Measurements from ENCODE around the gene CD68.

The CD68 gene

GRCh38 chr17:7548585-7549400, 30.6 kb upstream of the CD68 start, which contains the start of gene TNFSF12:
Gene TNFSF12 (plus strand): TSS chr17:7549058. CDS start chr17:7549154, 96 bp downstream.
- TF ChIP-seq EZH2 (optimal IDR thresholded peaks at IDR 0.05; ENCODE audit: low read depth, low read length), result no peak
- no peak for TF ChIP-seq CTCF (IDR thresholded peaks at IDR 0.05; ENCODE audit: low read length)
- no peak for TF ChIP-seq EZH2phosphoT487 (IDR thresholded peaks at IDR 0.05; ENCODE audit: low read length)
- Histone ChIP-seq H4K20me1 (ENCODE audit: insufficient read depth, low read length) (no peaks in the 10 kb centered on the region), H3K36me3 (replicated peaks; ENCODE audit: insufficient read depth, low read length) (no peaks in the 10 kb centered on the region), H2AFZ (ENCODE audit: low read length) (0 out of 2 replicates have a peak within 1 kb of the TSS, but pooled peaks have one; percentile 34), H3K79me2 (ENCODE audit: low read length) (no peaks in the 10 kb centered on the region), H3K4me2 (ENCODE audit: low read depth, low read length) (peak within 1 kb of the TSS; percentile 57; the same call in 1 of the 2 replicates), H3F3A (ENCODE audit: insufficient read depth, low read length) (peaks cover 18% of the 10 kb centered on the region), H3K27ac (ENCODE audit: low read length) (no peak within 1 kb of the TSS), H3K4me1 (ENCODE audit: low read length) (peaks cover 16% of the 10 kb centered on the region), H3K9me2 (replicated peaks; ENCODE audit: insufficient read depth, low read length) (no peaks in the 10 kb centered on the region), H3K27me3 (replicated peaks; ENCODE audit: insufficient read depth, low read length) (peaks cover 7% of the 10 kb centered on the region), H3K9me3 (replicated peaks; ENCODE audit: insufficient read depth, low read length) (no peaks in the 10 kb centered on the region), H3K9ac (ENCODE audit: low read length) (no peak within 1 kb of the TSS), H3K4me3 (ENCODE audit: low read length) (peak within 1 kb of the TSS; percentile 35)
- DNase-seq, result no peak

GRCh38 chr17:7549401-7550055, 29.9 kb upstream of the CD68 start:
- Histone ChIP-seq H3K36me3 (replicated peaks; ENCODE audit: insufficient read depth, low read length) (no peaks in the 10 kb centered on the region), H3K4me3 (ENCODE audit: low read length) (no peak overlapping the region), H4K20me1 (ENCODE audit: insufficient read depth, low read length) (no peaks in the 10 kb centered on the region), H3K9me2 (replicated peaks; ENCODE audit: insufficient read depth, low read length) (no peaks in the 10 kb centered on the region), H3K79me2 (ENCODE audit: low read length) (no peaks in the 10 kb centered on the region), H3K9me3 (replicated peaks; ENCODE audit: insufficient read depth, low read length) (no peaks in the 10 kb centered on the region), H3K27me3 (replicated peaks; ENCODE audit: insufficient read depth, low read length) (peaks cover 7% of the 10 kb centered on the region), H3K27ac (ENCODE audit: low read length) (no peak overlapping the region), H3K4me2 (ENCODE audit: low read depth, low read length) (no peak overlapping the region), H3K9ac (ENCODE audit: low read length) (no peak overlapping the region), H3K4me1 (ENCODE audit: low read length) (peaks cover 18% of the 10 kb centered on the region), H2AFZ (ENCODE audit: low read length) (no peak overlapping the region), H3F3A (ENCODE audit: insufficient read depth, low read length) (peaks cover 18% of the 10 kb centered on the region)
- no peak for TF ChIP-seq CTCF (IDR thresholded peaks at IDR 0.05; ENCODE audit: low read length)
- no peak for TF ChIP-seq EZH2phosphoT487 (IDR thresholded peaks at IDR 0.05; ENCODE audit: low read length)
- no peak for DNase-seq

GRCh38 chr17:7550344-7550743, 29.1 kb upstream of the CD68 start:
- no peaks in the 10 kb centered on the region for H3K36me3 ChIP-seq (replicated peaks; ENCODE audit: insufficient read depth, low read length)
- no peak overlapping the region for H3K4me2 ChIP-seq (ENCODE audit: low read depth, low read length)
- H2AFZ ChIP-seq (ENCODE audit: low read length), result no peak overlapping the region
- H3K27ac ChIP-seq (ENCODE audit: low read length), result no peak overlapping the region
- H3K9me2 ChIP-seq (replicated peaks; ENCODE audit: insufficient read depth, low read length), result no peaks in the 10 kb centered on the region
- no peak overlapping the region for H3K9ac ChIP-seq (ENCODE audit: low read length)
- no peaks in the 10 kb centered on the region for H3K79me2 ChIP-seq (ENCODE audit: low read length)
- H3F3A ChIP-seq (ENCODE audit: insufficient read depth, low read length), result peaks cover 18% of the 10 kb centered on the region
- no peaks in the 10 kb centered on the region for H4K20me1 ChIP-seq (ENCODE audit: insufficient read depth, low read length)
- H3K4me3 ChIP-seq (ENCODE audit: low read length), result no peak overlapping the region
- TF ChIP-seq CTCF (IDR thresholded peaks at IDR 0.05; ENCODE audit: low read length) (no peak), EZH2phosphoT487 (IDR thresholded peaks at IDR 0.05; ENCODE audit: low read length) (no peak), EZH2 (optimal IDR thresholded peaks at IDR 0.05; ENCODE audit: low read depth, low read length) (no peak)
- peaks cover 18% of the 10 kb centered on the region for H3K4me1 ChIP-seq (ENCODE audit: low read length)
- H3K27me3 ChIP-seq (replicated peaks; ENCODE audit: insufficient read depth, low read length), result peaks cover 7% of the 10 kb centered on the region
- no peak for DNase-seq
- no peaks in the 10 kb centered on the region for H3K9me3 ChIP-seq (replicated peaks; ENCODE audit: insufficient read depth, low read length)
